Fibroblast of the aortic adventitia (primary cell): Measurements from ENCODE around the gene ADTRP. TPM values are rescaled to one million over a fixed set of nuclear protein-coding genes. Genes with fewer than 3 reads are reported as not detected.
A peak's percentile ranks its signal among the peaks of the same experiment; 100 is the strongest.

Experiments
- DNase-seq: peaks from one replicate; pipeline ENCODE4 v3.0.0-alpha.2; 2010; ENCODE audit warnings: low read depth
- H3K4me3 ChIP-seq: 2 replicates; pipeline ENCODE4 v1.5.1; 2011; ENCODE audit warnings: low read depth, mild to moderate bottlenecking, control low read depth, low read length, moderate library complexity
- CTCF ChIP-seq: IDR thresholded peaks from 2 replicates; pipeline ENCODE4 v1.5.1; 2011; ENCODE audit warnings: mild to moderate bottlenecking, low read length, control low read depth, inconsistent platforms; ENCODE audit not compliant: insufficient read depth
- total RNA-seq: library from RNA; depleted of rRNA; stranded (reverse); fragments of >200 nt; gene quantifications from 2 replicates; pipeline ENCODE4 v1.2.3, GENCODE V29; 2012; ENCODE audit warnings: low replicate concordance

ADTRP gene
- total RNA-seq, 1 donor = 10.9 TPM

GRCh38 chr6:11703725-11704124 lies 74.9 kb downstream of the ADTRP start:
- no peak overlapping the region for H3K4me3 ChIP-seq
- TF ChIP-seq CTCF = no peak
- no peak for DNase-seq

GRCh38 chr6:11702500-11703130 lies 76.0 kb downstream of the ADTRP start:
- no peak for TF ChIP-seq CTCF
- DNase-seq = peak; percentile 69

GRCh38 chr6:11702089-11702488 lies 76.5 kb downstream of the ADTRP start:
- DNase-seq = no peak
- no peak for TF ChIP-seq CTCF
- H3K4me3 ChIP-seq = no peak overlapping the region

More at GRCh38 chr6:11702500-11703130, 76.0 kb downstream of the ADTRP start:
- H3K4me3 ChIP-seq = no peak overlapping the region

- TF ChIP-seq CTCF = no peak
- DNase-seq = no peak
- H3K4me3 ChIP-seq = no peak overlapping the region
Measured at GRCh38 chr6:11701573-11701972, 77.0 kb downstream of the ADTRP start.

GRCh38 chr6:11700118-11700718 lies 78.4 kb downstream of the ADTRP start:
- DNase-seq = peak; percentile 82
- no peak overlapping the region for H3K4me3 ChIP-seq
- TF ChIP-seq CTCF = peak; percentile 53

- no peak overlapping the region for H3K4me3 ChIP-seq
- no peak for TF ChIP-seq CTCF
- DNase-seq = no peak
Measured at GRCh38 chr6:11699576-11699975, 79.0 kb downstream of the ADTRP start.
